ENCODE measurements around the gene FOXB1. TPM values are rescaled to one million over a fixed set of nuclear protein-coding genes. Genes with fewer than 3 reads are reported as not detected.

The FOXB1 gene
- not detected in 2 replicates for total RNA-seq

DNA sequence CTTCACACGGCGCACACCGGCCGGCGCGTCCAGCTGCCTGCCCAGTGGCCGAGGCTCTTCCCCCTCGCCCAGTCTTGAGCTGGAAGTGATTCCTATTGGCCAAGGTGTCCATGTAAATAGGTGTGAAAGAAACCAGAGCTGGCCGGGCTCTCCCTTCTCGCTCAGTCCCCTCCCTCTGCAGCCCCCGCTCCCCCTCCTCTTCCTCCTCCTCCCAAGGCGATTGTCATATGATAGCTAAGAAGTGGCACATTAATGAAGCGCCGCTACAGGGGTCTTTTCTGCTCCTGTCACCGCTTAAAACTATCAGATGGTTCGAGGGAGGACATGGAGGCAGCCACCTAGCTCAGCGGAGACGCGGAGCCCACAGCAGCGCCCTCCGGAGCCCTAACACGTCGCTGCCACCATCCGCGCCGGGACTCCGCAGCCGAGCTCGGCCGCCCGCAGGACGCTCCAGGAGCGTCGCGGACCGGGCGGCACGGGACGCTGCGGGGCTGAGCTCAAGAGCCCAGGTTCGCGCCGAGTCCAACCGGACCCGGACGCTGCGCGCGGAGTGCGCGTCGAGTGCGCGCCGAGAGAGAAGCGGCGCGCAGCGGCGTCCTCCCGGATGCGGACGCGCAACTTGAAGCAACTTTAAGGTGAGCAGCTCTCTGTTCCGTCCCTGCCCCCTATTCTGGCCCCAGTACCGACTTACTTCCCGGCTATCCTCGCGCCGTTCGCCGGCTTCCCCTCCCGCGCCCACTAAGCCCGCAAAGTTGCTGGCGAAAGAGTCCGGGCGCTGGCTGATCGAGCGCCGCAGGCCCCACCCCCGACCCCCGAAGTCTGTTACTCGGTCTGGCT is at the start of gene FOXB1:
Gene FOXB1, plus strand, starts transcription at position 303 of the 837 bp plus-strand sequence. CDS start 653 bp downstream, outside the sequence.
- CTCF ChIA-PET = no interaction called here
- intact Hi-C loops (cut with micrococcal nuclease) = no loop called here
- no peak within 1 kb of the TSS for H3K27ac Mint-ChIP-seq
- H3K4me1 Mint-ChIP-seq = peaks cover 23% of the 10 kb centered on the region
- H3K27me3 Mint-ChIP-seq = peaks cover 72% of the 10 kb centered on the region
- no peaks in the 10 kb centered on the region for H3K36me3 Mint-ChIP-seq (ENCODE audit: low read depth)
- ATAC-seq (ENCODE audit: low read depth) (no peak), DNase-seq (no peak)
- TF ChIP-seq, protein P1, sequence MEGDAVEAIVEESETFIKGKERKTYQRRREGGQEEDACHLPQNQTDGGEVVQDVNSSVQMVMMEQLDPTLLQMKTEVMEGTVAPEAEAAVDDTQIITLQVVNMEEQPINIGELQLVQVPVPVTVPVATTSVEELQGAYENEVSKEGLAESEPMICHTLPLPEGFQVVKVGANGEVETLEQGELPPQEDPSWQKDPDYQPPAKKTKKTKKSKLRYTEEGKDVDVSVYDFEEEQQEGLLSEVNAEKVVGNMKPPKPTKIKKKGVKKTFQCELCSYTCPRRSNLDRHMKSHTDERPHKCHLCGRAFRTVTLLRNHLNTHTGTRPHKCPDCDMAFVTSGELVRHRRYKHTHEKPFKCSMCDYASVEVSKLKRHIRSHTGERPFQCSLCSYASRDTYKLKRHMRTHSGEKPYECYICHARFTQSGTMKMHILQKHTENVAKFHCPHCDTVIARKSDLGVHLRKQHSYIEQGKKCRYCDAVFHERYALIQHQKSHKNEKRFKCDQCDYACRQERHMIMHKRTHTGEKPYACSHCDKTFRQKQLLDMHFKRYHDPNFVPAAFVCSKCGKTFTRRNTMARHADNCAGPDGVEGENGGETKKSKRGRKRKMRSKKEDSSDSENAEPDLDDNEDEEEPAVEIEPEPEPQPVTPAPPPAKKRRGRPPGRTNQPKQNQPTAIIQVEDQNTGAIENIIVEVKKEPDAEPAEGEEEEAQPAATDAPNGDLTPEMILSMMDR (IDR thresholded peaks at IDR 0.05) = no peak
- H3K4me3 Mint-ChIP-seq = peak within 1 kb of the TSS; percentile 84
- peaks cover 14% of the 10 kb centered on the region for H3K9me3 Mint-ChIP-seq
- POLR2A ChIA-PET = no interaction called here

DNA sequence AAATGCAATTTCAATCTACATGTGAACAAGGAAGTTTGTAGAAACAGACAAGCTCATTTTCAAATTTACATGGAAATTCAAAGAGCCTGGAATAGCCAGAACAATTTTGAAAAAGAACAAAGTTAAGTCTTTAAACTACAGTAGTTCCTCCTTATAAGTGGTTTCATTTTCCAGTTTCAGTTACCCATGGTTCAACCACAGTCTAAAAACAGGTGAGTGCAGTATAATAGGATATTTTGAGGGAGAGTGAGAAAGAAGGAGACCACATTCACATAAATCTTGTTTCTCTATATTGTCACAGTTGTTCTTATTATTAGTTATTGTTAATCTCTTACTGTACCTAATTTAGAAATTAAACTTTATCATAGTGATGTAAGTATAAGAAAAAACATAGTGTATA is 45.8 kb upstream of the FOXB1 start:
- Mint-ChIP-seq H3K9me3 (peaks cover 26% of the 10 kb centered on the region), H3K36me3 (ENCODE audit: low read depth) (peaks cover 2% of the 10 kb centered on the region), H3K4me1 (no peaks in the 10 kb centered on the region), H3K27ac (no peak overlapping the region), H3K27me3 (peaks cover 10% of the 10 kb centered on the region), H3K4me3 (no peak overlapping the region)
- ChIA-PET CTCF (no interaction called here), POLR2A (no interaction called here)
- DNase-seq (no peak), ATAC-seq (ENCODE audit: low read depth) (no peak)
- intact Hi-C loops (cut with micrococcal nuclease) = no loop called here
- TF ChIP-seq, protein P1 (IDR thresholded peaks at IDR 0.05) = no peak

DNA sequence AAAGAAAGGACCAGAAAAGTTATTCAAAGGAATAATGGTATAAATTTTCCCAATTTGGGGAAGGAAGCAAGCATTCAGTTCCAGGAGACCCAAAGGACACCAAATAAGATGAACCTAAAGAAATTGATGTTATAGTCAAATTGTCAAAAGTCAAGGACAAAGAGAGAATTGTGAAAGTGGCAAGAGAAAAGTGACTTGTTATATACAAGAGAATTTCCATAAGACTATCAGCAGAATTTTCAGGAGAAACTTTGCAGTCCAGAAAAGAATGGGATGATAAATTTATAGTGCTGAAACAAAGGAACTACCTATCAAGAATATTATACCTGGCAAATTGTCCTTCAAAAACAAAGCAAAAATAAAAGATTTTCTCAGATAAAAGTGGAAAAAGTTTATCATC is 43.8 kb upstream of the FOXB1 start:
- H3K27me3 Mint-ChIP-seq = peaks cover 4% of the 10 kb centered on the region
- ChIA-PET POLR2A (no interaction called here), CTCF (no interaction called here)
- H3K4me1 Mint-ChIP-seq = no peaks in the 10 kb centered on the region
- intact Hi-C loops (cut with micrococcal nuclease) = no loop called here
- peaks cover 24% of the 10 kb centered on the region for H3K9me3 Mint-ChIP-seq
- H3K36me3 Mint-ChIP-seq (ENCODE audit: low read depth) = peaks cover 2% of the 10 kb centered on the region
- ATAC-seq (ENCODE audit: low read depth) (no peak), DNase-seq (no peak)
- no peak overlapping the region for H3K27ac Mint-ChIP-seq
- TF ChIP-seq, protein P1 (IDR thresholded peaks at IDR 0.05) = no peak
- H3K4me3 Mint-ChIP-seq = no peak overlapping the region

DNA sequence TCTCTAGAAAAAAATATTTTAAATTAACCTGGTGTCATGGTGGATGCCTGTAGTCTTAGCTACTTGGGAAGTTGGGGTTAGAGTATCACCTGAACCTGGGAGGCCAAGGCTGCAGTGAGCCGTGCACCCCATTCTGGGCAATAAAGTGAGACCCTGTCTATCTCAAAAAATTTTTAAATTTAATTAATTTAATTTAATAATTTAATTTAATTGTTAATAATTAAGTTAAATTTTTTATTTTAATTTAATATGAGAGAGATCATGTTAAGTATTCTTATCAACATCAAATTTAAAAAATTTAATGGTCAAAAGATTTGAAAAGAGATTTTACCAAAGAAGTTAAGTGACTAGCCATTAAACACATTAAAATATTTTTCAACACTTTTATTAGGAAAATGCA is 40.8 kb upstream of the FOXB1 start:
- CTCF ChIA-PET = no interaction called here
- DNase-seq (no peak), ATAC-seq (ENCODE audit: low read depth) (no peak)
- no peaks in the 10 kb centered on the region for H3K4me1 Mint-ChIP-seq
- H3K27ac Mint-ChIP-seq = no peak overlapping the region
- intact Hi-C loops (cut with micrococcal nuclease) = no loop called here
- no peak overlapping the region for H3K4me3 Mint-ChIP-seq
- peaks cover 6% of the 10 kb centered on the region for H3K27me3 Mint-ChIP-seq
- H3K36me3 Mint-ChIP-seq (ENCODE audit: low read depth) = peaks cover 2% of the 10 kb centered on the region
- POLR2A ChIA-PET = no interaction called here
- peaks cover 20% of the 10 kb centered on the region for H3K9me3 Mint-ChIP-seq
- TF ChIP-seq, protein P1 (IDR thresholded peaks at IDR 0.05) = no peak

DNA sequence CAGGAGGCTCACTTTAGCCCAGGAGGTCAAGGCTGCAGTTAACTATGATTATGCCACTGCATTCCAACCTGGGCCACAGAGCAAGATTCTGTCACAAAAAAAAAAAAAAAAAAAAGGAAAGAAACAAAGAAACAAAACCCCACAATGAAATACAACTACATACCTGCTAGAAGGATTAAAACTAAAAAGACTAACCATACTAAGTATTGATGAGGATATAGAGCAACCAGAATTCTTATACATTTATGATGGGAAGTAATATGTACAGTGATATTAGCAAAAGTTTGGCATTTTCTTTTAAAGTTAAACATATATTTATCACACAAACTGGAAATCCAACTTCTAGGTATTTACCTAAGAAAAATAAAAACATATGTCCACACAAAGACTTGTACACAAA is 40.2 kb upstream of the FOXB1 start:
- DNase-seq (no peak), ATAC-seq (ENCODE audit: low read depth) (no peak)
- H3K36me3 Mint-ChIP-seq (ENCODE audit: low read depth) = peaks cover 2% of the 10 kb centered on the region
- peaks cover 7% of the 10 kb centered on the region for H3K27me3 Mint-ChIP-seq
- ChIA-PET POLR2A (no interaction called here), CTCF (no interaction called here)
- TF ChIP-seq, protein P1 (IDR thresholded peaks at IDR 0.05) = no peak
- no peaks in the 10 kb centered on the region for H3K4me1 Mint-ChIP-seq
- H3K9me3 Mint-ChIP-seq = peaks cover 20% of the 10 kb centered on the region
- H3K27ac Mint-ChIP-seq = no peak overlapping the region
- intact Hi-C loops (cut with micrococcal nuclease) = no loop called here
- H3K4me3 Mint-ChIP-seq = no peak overlapping the region
